ENCODE data around the gene PCDH9.

- no peak for TF ChIP-seq EZH2 (IDR thresholded peaks at IDR 0.05; ENCODE audit: insufficient read depth, poor library complexity, severe bottlenecking)
- no peak for TF ChIP-seq EZH2phosphoT487 (IDR thresholded peaks at IDR 0.05; ENCODE audit: insufficient read depth, low read depth)
Observed at GRCh38 chr13:66922444-66922843, 307.7 kb downstream of the PCDH9 start.
